GM23248 (cell line): ENCODE results near the gene ZNF692. TPM values are rescaled to one million over a fixed set of nuclear protein-coding genes. Genes with fewer than 3 reads are reported as not detected.
"Not testable (repeated sequence)": the region's sequence is repeated elsewhere in the genome, so short reads cannot be mapped to it uniquely, and the experiment has no call there.

ENCODE experiments used
- DNase-seq: peaks from one replicate; pipeline ENCODE4 v3.0.0-alpha.2; 2015
- H2AFZ ChIP-seq: fragments of 200-600 bp; sonication (generic); 2 replicates; pipeline ENCODE4 v1.6.1; 2016; ENCODE audit warnings: antibody characterized with exemption
- H3F3A ChIP-seq: fragments of 200-600 bp; sonication (generic); 2 replicates; pipeline ENCODE4 v1.6.1; 2016; ENCODE audit warnings: mild to moderate bottlenecking, antibody characterized with exemption, mixed run types; ENCODE audit not compliant: insufficient read depth
- H3K27ac ChIP-seq: fragments of 200-600 bp; sonication (generic); 2 replicates; pipeline ENCODE4 v1.5.1; 2016; ENCODE audit warnings: mild to moderate bottlenecking
- H3K27me3 ChIP-seq: fragments of 200-600 bp; sonication (generic); replicated peaks from 2 replicates; pipeline ENCODE4 v1.6.1; 2016; ENCODE audit warnings: mild to moderate bottlenecking; ENCODE audit not compliant: insufficient read depth
- H3K36me3 ChIP-seq: fragments of 200-600 bp; sonication (generic); 2 replicates; pipeline ENCODE4 v1.6.1; 2016; ENCODE audit warnings: low read depth, mild to moderate bottlenecking
- H3K4me1 ChIP-seq: fragments of 200-600 bp; sonication (generic); 2 replicates; pipeline ENCODE4 v1.6.1; 2016; ENCODE audit warnings: mild to moderate bottlenecking; ENCODE audit not compliant: insufficient read depth
- H3K4me2 ChIP-seq: fragments of 200-600 bp; sonication (generic); one replicate; pipeline ENCODE4 v1.6.1; 2016; ENCODE audit warnings: mild to moderate bottlenecking; ENCODE audit not compliant: unreplicated experiment
- H3K4me3 ChIP-seq: fragments of 200-600 bp; sonication (generic); 2 replicates; pipeline ENCODE4 v1.5.1; 2016; ENCODE audit warnings: mild to moderate bottlenecking
- H3K79me2 ChIP-seq: fragments of 200-600 bp; sonication (generic); 2 replicates; pipeline ENCODE4 v1.6.1; 2016; ENCODE audit warnings: mild to moderate bottlenecking; ENCODE audit not compliant: insufficient read depth
- H3K9ac ChIP-seq: fragments of 200-600 bp; sonication (generic); 2 replicates; pipeline ENCODE4 v1.6.1; 2016; ENCODE audit warnings: mild to moderate bottlenecking
- H3K9me2 ChIP-seq: fragments of 200-600 bp; sonication (generic); 2 replicates; pipeline ENCODE4 v1.6.1; 2016; ENCODE audit warnings: mixed run types, mild to moderate bottlenecking, moderate library complexity; ENCODE audit not compliant: insufficient read depth
- H3K9me3 ChIP-seq: fragments of 200-600 bp; sonication (generic); one replicate; pipeline ENCODE4 v1.6.1; 2017; ENCODE audit warnings: low read depth
- H4K20me1 ChIP-seq: fragments of 200-600 bp; sonication (generic); 2 replicates; pipeline ENCODE4 v1.6.0; 2016; ENCODE audit not compliant: insufficient read depth
- EZH2 ChIP-seq: fragments of 200-600 bp; sonication (generic); IDR thresholded peaks from 2 replicates; pipeline ENCODE4 v1.6.1; 2018; ENCODE audit warnings: antibody characterized with exemption, mild to moderate bottlenecking; ENCODE audit not compliant: insufficient read depth, poor library complexity, severe bottlenecking
- EZH2phosphoT487 ChIP-seq: fragments of 200-600 bp; sonication (generic); IDR thresholded peaks from 2 replicates; pipeline ENCODE4 v1.6.1; 2018; ENCODE audit warnings: antibody characterized with exemption, moderate library complexity, mild to moderate bottlenecking, low read depth; ENCODE audit not compliant: insufficient read depth
- WGBS, 2 experiments: methylation state at CpG; one replicate each; pipeline ENCODE4 v1.1.6; 2015 to 2017; ENCODE audit warnings: low lambda C conversion rate in 2 of 2, low coverage in 1 of 2; ENCODE audit errors: missing lambda C conversion rate in 2 of 2; 5-methylcytosine and 5-hydroxymethylcytosine counted together
- in situ Hi-C: fragments of 300-500 bp; cut with MboI; formaldehyde crosslinking; loops from 2 replicates; pipeline ENCODE4 v1.15.0; 2020
- polyA plus RNA-seq: library from polyadenylated mRNA; unstranded; fragments of >200 nt; fragmentation: Nextera tagmentation; extraction: Ambion mirVana; gene quantifications from 2 replicates; pipeline ENCODE4 v1.2.1, GENCODE V29; 2016
- total RNA-seq: library from RNA; depleted of rRNA; stranded (reverse); fragments of >200 nt; shearing (Covaris generic); gene quantifications from 2 replicates; pipeline ENCODE4 v1.2.3, GENCODE V29; 2014

The ZNF692 gene
- total and polyA plus RNA-seq, 2 experiments from 2014 or later, result 16.2 to 17.0 TPM

- no peak overlapping the region for H3K27ac ChIP-seq
- no peaks in the 10 kb centered on the region for H3K27me3 ChIP-seq
- H3K9me3 ChIP-seq, result no peaks in the 10 kb centered on the region
- H3K79me2 ChIP-seq, result no peaks in the 10 kb centered on the region
- H3K4me2 ChIP-seq, result no peak overlapping the region
- DNase-seq, result no peak
- no peak overlapping the region for H3K9ac ChIP-seq
- H3K9me2 ChIP-seq, result no peaks in the 10 kb centered on the region
- H4K20me1 ChIP-seq, result no peaks in the 10 kb centered on the region
- in situ Hi-C loops, result no loop called here
- H3K4me3 ChIP-seq, result no peak overlapping the region
- no peak overlapping the region for H2AFZ ChIP-seq
- 62 to 81% methylated on average over 1 of the region's 1 CpG for WGBS, 2 experiments
- peaks cover 19% of the 10 kb centered on the region for H3K4me1 ChIP-seq
- peaks cover 14% of the 10 kb centered on the region for H3F3A ChIP-seq
- H3K36me3 ChIP-seq, result no peaks in the 10 kb centered on the region
- TF ChIP-seq EZH2, result no peak
- no peak for TF ChIP-seq EZH2phosphoT487
Observed at GRCh38 chr1:248831842-248832241, 27.0 kb downstream of the ZNF692 start.

GRCh38 chr1:248830718-248831017 is 28.2 kb downstream of the ZNF692 start:
- H3K79me2 ChIP-seq, H3K4me2 ChIP-seq, H3K27me3 ChIP-seq, H3K27ac ChIP-seq, H2AFZ ChIP-seq, H3K4me3 ChIP-seq, H4K20me1 ChIP-seq, H3K9me2 ChIP-seq, DNase-seq, H3K36me3 ChIP-seq, in situ Hi-C loops, H3K9me3 ChIP-seq, H3K9ac ChIP-seq: not testable (repeated sequence)
- Histone ChIP-seq H3K4me1 (peaks cover 22% of the 10 kb centered on the region), H3F3A (peaks cover 21% of the 10 kb centered on the region)
- WGBS, 2 experiments, result 34 to 41% methylated on average over 3 of the region's 3 CpGs

- H3K9me2 ChIP-seq, result no peaks in the 10 kb centered on the region
- WGBS, 2 experiments, result 16 to 23% methylated on average over 3 of the region's 3 CpGs
- in situ Hi-C loops, result no loop called here
- no peak overlapping the region for H3K4me3 ChIP-seq
- H3F3A ChIP-seq, result peaks cover 34% of the 10 kb centered on the region
- peak overlapping the region; percentile 48 for H3K27ac ChIP-seq
- H4K20me1 ChIP-seq, result no peaks in the 10 kb centered on the region
- peak overlapping the region; percentile 23 for H3K4me2 ChIP-seq
- TF ChIP-seq EZH2phosphoT487 (no peak), EZH2 (no peak)
- H3K27me3 ChIP-seq, result no peaks in the 10 kb centered on the region
- H3K79me2 ChIP-seq, result peaks cover 17% of the 10 kb centered on the region
- DNase-seq, result peak; percentile 86
- no peak overlapping the region for H3K9ac ChIP-seq
- H2AFZ ChIP-seq, result no peak overlapping the region
- no peaks in the 10 kb centered on the region for H3K36me3 ChIP-seq
- H3K4me1 ChIP-seq, result peaks cover 35% of the 10 kb centered on the region
- no peaks in the 10 kb centered on the region for H3K9me3 ChIP-seq
Observed at GRCh38 chr1:248828845-248829244, 30.0 kb downstream of the ZNF692 start.

- Histone ChIP-seq H3K27me3 (no peaks in the 10 kb centered on the region), H2AFZ (peak within 1 kb of the TSS; percentile 87), H3K4me2 (peak within 1 kb of the TSS; percentile 95), H3K27ac (peak within 1 kb of the TSS; percentile 96), H3K9me3 (no peaks in the 10 kb centered on the region), H3K36me3 (no peaks in the 10 kb centered on the region), H3K4me3 (peak within 1 kb of the TSS; percentile 80), H3F3A (peaks cover 59% of the 10 kb centered on the region), H3K9me2 (no peaks in the 10 kb centered on the region), H3K4me1 (peaks cover 59% of the 10 kb centered on the region), H3K9ac (peak within 1 kb of the TSS; percentile 95), H4K20me1 (no peaks in the 10 kb centered on the region), H3K79me2 (peaks cover 38% of the 10 kb centered on the region)
- peak; percentile 98 for DNase-seq
- TF ChIP-seq EZH2 (no peak), EZH2phosphoT487 (no peak)
- in situ Hi-C loops, result no loop called here
- WGBS, 2 experiments, result 1% methylated on average over 55 to 56 of the region's 56 CpGs
Observed at GRCh38 chr1:248825909-248826760, 32.8 kb downstream of the ZNF692 start, which contains the start of gene SH3BP5L. Gene SH3BP5L (minus strand): TSS chr1:248825915. CDS start chr1:248824935, 980 bp downstream.
